ENCODE data around the gene WDR74.
"Not testable (repeated sequence)": the region's sequence is repeated elsewhere in the genome, so short reads cannot be mapped to it uniquely, and the experiment has no call there.

Gene WDR74

GRCh38 chr11:62851807-62852522 lies 12.6 kb upstream of the WDR74 start:
- H3K4me3 ChIP-seq (ENCODE audit: low read depth, low read length) = no peak overlapping the region
- no peak for TF ChIP-seq CTCF (IDR thresholded peaks at IDR 0.05; ENCODE audit: low read depth, low read length)

- no peak overlapping the region for H3K4me3 ChIP-seq (ENCODE audit: low read depth, low read length)
- no peak for TF ChIP-seq CTCF (IDR thresholded peaks at IDR 0.05; ENCODE audit: low read depth, low read length)
These were observed 11.8 kb upstream of the WDR74 start for GRCh38 chr11:62850911-62851806.

GRCh38 chr11:62847767-62848314 lies 8.5 kb upstream of the WDR74 start:
- no peak for TF ChIP-seq CTCF (IDR thresholded peaks at IDR 0.05; ENCODE audit: low read depth, low read length)
- H3K4me3 ChIP-seq (ENCODE audit: low read depth, low read length) = no peak overlapping the region

DNA sequence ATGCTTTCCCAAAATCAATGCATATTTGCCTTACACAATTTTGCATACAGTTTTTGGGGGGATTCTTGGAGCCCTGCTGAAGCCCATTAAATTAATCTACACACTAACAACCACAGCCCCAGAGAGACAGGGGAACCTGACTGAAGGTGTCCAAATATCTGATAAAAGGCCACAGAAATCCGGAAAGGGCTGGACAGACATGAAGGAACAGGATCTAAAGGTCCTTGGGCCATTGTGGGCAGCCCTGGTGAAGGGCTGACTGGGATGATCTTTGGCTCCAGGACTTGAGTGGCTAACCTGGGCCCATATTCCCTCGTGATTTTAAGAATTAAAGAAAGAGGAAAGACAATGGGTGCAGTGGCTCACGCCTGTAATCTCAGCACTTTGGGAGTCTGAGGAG lies 6.8 kb upstream of the WDR74 start:
- H3K4me3 ChIP-seq (ENCODE audit: low read depth, low read length) = no peak overlapping the region
- TF ChIP-seq CTCF (IDR thresholded peaks at IDR 0.05; ENCODE audit: low read depth, low read length) = no peak

DNA sequence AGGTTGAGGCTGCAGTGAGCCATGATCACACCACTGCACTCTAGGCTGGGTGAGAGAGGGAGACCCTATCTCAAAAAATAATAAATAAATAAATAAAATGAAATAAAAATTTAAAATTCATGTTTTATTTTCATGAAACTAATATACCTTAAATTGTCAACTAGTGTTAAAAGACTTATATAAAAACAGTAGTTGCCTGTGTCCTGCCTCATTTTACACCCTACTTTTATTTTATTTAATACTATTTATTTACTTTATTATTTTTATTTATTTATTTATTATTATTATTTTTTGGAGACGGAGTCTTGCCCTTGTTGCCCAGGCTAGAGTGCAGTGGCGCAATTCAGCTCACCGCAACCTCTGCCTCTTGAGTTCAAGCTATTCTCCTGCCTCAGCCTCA lies 4.8 kb upstream of the WDR74 start:
- no peak for TF ChIP-seq CTCF (IDR thresholded peaks at IDR 0.05; ENCODE audit: low read depth, low read length)
- no peak overlapping the region for H3K4me3 ChIP-seq (ENCODE audit: low read depth, low read length)

DNA sequence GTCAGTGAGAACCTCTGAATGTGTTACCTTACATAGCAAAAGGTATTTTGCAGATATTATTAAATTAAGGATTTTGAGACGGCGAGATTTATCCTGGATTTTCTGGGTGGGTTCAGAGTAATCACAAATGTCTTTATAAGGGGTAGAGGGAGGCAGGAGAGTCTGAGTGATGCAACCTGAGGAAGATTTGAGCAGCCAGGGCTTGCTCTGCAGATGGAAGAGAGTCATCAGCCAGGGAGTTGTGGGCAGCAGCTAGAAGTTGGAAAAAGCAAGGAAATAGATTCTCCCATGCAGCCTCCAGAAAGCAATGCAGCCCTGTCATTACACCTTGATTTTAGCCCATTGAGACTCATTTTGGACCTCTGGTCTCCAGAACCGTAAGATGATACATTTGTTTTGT lies 4.1 kb upstream of the WDR74 start:
- H3K4me3 ChIP-seq (ENCODE audit: low read depth, low read length) = no peak overlapping the region
- no peak for TF ChIP-seq CTCF (IDR thresholded peaks at IDR 0.05; ENCODE audit: low read depth, low read length)

- H3K4me3 ChIP-seq (ENCODE audit: low read depth, low read length) = not testable (repeated sequence)
These were observed 3.5 kb upstream of the WDR74 start for GRCh38 chr11:62842891-62843290.

All from WI38 (cell line).